HEK293 (cell line): Measurements from ENCODE around the gene TPST2.
A peak's percentile ranks its signal among the peaks of the same experiment; 100 is the strongest.

Experiments used
- HIC1 ChIP-seq: fragments of 450-650 bp; formaldehyde crosslinking; IDR thresholded peaks from 2 replicates; pipeline ENCODE4 v1.5.1; 2016; ENCODE audit warnings: missing biosample characterization, missing genetic modification characterization
- KLF1 ChIP-seq: fragments of 450-650 bp; formaldehyde crosslinking; IDR thresholded peaks from 2 replicates; pipeline ENCODE4 v1.5.1; 2016; ENCODE audit warnings: missing biosample characterization, missing genetic modification characterization
- KLF9 ChIP-seq: fragments of 450-650 bp; formaldehyde crosslinking; IDR thresholded peaks from 2 replicates; pipeline ENCODE4 v1.5.1; 2016; ENCODE audit warnings: missing biosample characterization, missing genetic modification characterization, low read depth
- PRDM2 ChIP-seq: fragments of 450-650 bp; formaldehyde crosslinking; IDR thresholded peaks from 2 replicates; pipeline ENCODE4 v1.5.1; 2016; ENCODE audit warnings: missing biosample characterization, missing genetic modification characterization, borderline replicate concordance
- RBAK ChIP-seq: fragments of 450-650 bp; formaldehyde crosslinking; IDR thresholded peaks from 2 replicates; pipeline ENCODE4 v1.5.1; 2016; ENCODE audit warnings: missing biosample characterization, missing genetic modification characterization
- REPIN1 ChIP-seq: fragments of 450-650 bp; formaldehyde crosslinking; IDR thresholded peaks from 2 replicates; pipeline ENCODE4 v1.5.1; 2017; ENCODE audit warnings: missing biosample characterization, missing genetic modification characterization, low read depth
- ZBTB10 ChIP-seq: fragments of 450-650 bp; formaldehyde crosslinking; IDR thresholded peaks from 2 replicates; pipeline ENCODE4 v1.5.1; 2016; ENCODE audit warnings: missing biosample characterization, missing genetic modification characterization
- ZBTB48 ChIP-seq: fragments of 450-650 bp; formaldehyde crosslinking; IDR thresholded peaks from 2 replicates; pipeline ENCODE4 v1.5.1; 2016; ENCODE audit warnings: missing biosample characterization, missing genetic modification characterization
- ZNF10 ChIP-seq: fragments of 450-650 bp; formaldehyde crosslinking; IDR thresholded peaks from 2 replicates; pipeline ENCODE4 v1.5.1; 2017; ENCODE audit warnings: missing biosample characterization, missing genetic modification characterization
- ZNF114 ChIP-seq: fragments of 450-650 bp; formaldehyde crosslinking; IDR thresholded peaks from 2 replicates; pipeline ENCODE4 v1.5.0; 2017; ENCODE audit warnings: missing biosample characterization, missing genetic modification characterization
- ZNF138 ChIP-seq: fragments of 450-650 bp; formaldehyde crosslinking; IDR thresholded peaks from 2 replicates; pipeline ENCODE4 v1.5.1; 2016; ENCODE audit warnings: missing biosample characterization, missing genetic modification characterization, borderline replicate concordance
- ZNF266 ChIP-seq: fragments of 450-650 bp; formaldehyde crosslinking; IDR thresholded peaks from 2 replicates; pipeline ENCODE4 v1.5.1; 2016; ENCODE audit warnings: missing biosample characterization, missing genetic modification characterization, low read depth
- ZNF292 ChIP-seq: fragments of 450-650 bp; formaldehyde crosslinking; IDR thresholded peaks from 2 replicates; pipeline ENCODE4 v1.5.1; 2016; ENCODE audit warnings: low read depth, missing biosample characterization, missing genetic modification characterization, borderline replicate concordance
- ZNF311 ChIP-seq: fragments of 450-650 bp; formaldehyde crosslinking; IDR thresholded peaks from 2 replicates; pipeline ENCODE4 v1.5.1; 2017; ENCODE audit warnings: missing biosample characterization, missing genetic modification characterization, borderline replicate concordance
- ZNF404 ChIP-seq: fragments of 450-650 bp; formaldehyde crosslinking; IDR thresholded peaks from 2 replicates; pipeline ENCODE4 v1.5.1; 2017; ENCODE audit warnings: missing biosample characterization, missing genetic modification characterization
- ZNF426 ChIP-seq: fragments of 450-650 bp; formaldehyde crosslinking; IDR thresholded peaks from 2 replicates; pipeline ENCODE4 v1.5.1; 2017; ENCODE audit warnings: missing biosample characterization, missing genetic modification characterization, mild to moderate bottlenecking, inconsistent platforms, moderate library complexity
- ZNF548 ChIP-seq: fragments of 450-650 bp; formaldehyde crosslinking; IDR thresholded peaks from 2 replicates; pipeline ENCODE4 v1.5.1; 2016; ENCODE audit warnings: missing biosample characterization, missing genetic modification characterization
- ZNF555 ChIP-seq: fragments of 450-650 bp; formaldehyde crosslinking; conservative IDR thresholded peaks from 2 replicates; pipeline ENCODE4 v1.5.1; 2017; ENCODE audit warnings: missing biosample characterization, mild to moderate bottlenecking, missing genetic modification characterization, inconsistent platforms
- ZNF670 ChIP-seq: fragments of 450-650 bp; formaldehyde crosslinking; IDR thresholded peaks from 2 replicates; pipeline ENCODE4 v1.5.1; 2016; ENCODE audit warnings: missing biosample characterization, missing genetic modification characterization, low read depth
- ZNF677 ChIP-seq: fragments of 450-650 bp; IDR thresholded peaks from 2 replicates; pipeline ENCODE4 v1.5.0; 2018; ENCODE audit warnings: missing biosample characterization, mild to moderate bottlenecking, missing genetic modification characterization, moderate library complexity
- ZSCAN23 ChIP-seq: fragments of 450-650 bp; formaldehyde crosslinking; IDR thresholded peaks from 2 replicates; pipeline ENCODE4 v1.5.1; 2016; ENCODE audit warnings: missing biosample characterization, missing genetic modification characterization
- TF ChIP-seq, protein P1 (sequence below): fragments of 450-650 bp; formaldehyde crosslinking; IDR thresholded peaks from 2 replicates; pipeline ENCODE4 v1.5.1; 2016; ENCODE audit warnings: missing biosample characterization, missing genetic modification characterization, borderline replicate concordance
- TF ChIP-seq, protein P2 (sequence below): IDR thresholded peaks from 2 replicates; pipeline ENCODE4 v1.6.1; 2011; ENCODE audit warnings: mild to moderate bottlenecking, low read depth, low read length, borderline replicate concordance
- TF ChIP-seq, protein P3 (sequence below): fragments of 450-650 bp; formaldehyde crosslinking; IDR thresholded peaks from 2 replicates; pipeline ENCODE4 v1.5.1; 2016; ENCODE audit warnings: missing biosample characterization, missing genetic modification characterization, low read depth

Gene TPST2

GRCh38 chr22:26589845-26590736 lies at the start of gene TPST2 (continued):
- TF ChIP-seq, protein P1, sequence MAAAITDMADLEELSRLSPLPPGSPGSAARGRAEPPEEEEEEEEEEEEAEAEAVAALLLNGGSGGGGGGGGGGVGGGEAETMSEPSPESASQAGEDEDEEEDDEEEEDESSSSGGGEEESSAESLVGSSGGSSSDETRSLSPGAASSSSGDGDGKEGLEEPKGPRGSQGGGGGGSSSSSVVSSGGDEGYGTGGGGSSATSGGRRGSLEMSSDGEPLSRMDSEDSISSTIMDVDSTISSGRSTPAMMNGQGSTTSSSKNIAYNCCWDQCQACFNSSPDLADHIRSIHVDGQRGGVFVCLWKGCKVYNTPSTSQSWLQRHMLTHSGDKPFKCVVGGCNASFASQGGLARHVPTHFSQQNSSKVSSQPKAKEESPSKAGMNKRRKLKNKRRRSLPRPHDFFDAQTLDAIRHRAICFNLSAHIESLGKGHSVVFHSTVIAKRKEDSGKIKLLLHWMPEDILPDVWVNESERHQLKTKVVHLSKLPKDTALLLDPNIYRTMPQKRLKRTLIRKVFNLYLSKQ (tag by site-specific recombination): no peak
- TF ChIP-seq KLF1 (tag by site-specific recombination): peak; percentile 41
- no peak for TF ChIP-seq ZNF292 (tag by site-specific recombination)
- TF ChIP-seq ZBTB10 (tag by site-specific recombination): no peak
- TF ChIP-seq ZNF311 (tag by site-specific recombination): no peak
- TF ChIP-seq ZNF404: no peak
- no peak for TF ChIP-seq RBAK (tag by site-specific recombination)
- TF ChIP-seq, protein P2, sequence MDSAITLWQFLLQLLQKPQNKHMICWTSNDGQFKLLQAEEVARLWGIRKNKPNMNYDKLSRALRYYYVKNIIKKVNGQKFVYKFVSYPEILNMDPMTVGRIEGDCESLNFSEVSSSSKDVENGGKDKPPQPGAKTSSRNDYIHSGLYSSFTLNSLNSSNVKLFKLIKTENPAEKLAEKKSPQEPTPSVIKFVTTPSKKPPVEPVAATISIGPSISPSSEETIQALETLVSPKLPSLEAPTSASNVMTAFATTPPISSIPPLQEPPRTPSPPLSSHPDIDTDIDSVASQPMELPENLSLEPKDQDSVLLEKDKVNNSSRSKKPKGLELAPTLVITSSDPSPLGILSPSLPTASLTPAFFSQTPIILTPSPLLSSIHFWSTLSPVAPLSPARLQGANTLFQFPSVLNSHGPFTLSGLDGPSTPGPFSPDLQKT: no peak
- no peak for TF ChIP-seq REPIN1 (tag by site-specific recombination)
- no peak for TF ChIP-seq ZNF677 (tag by site-specific recombination)
- TF ChIP-seq ZNF670: no peak
- TF ChIP-seq ZNF426: no peak
- no peak for TF ChIP-seq ZBTB48 (tag by site-specific recombination)
- TF ChIP-seq, protein P3, sequence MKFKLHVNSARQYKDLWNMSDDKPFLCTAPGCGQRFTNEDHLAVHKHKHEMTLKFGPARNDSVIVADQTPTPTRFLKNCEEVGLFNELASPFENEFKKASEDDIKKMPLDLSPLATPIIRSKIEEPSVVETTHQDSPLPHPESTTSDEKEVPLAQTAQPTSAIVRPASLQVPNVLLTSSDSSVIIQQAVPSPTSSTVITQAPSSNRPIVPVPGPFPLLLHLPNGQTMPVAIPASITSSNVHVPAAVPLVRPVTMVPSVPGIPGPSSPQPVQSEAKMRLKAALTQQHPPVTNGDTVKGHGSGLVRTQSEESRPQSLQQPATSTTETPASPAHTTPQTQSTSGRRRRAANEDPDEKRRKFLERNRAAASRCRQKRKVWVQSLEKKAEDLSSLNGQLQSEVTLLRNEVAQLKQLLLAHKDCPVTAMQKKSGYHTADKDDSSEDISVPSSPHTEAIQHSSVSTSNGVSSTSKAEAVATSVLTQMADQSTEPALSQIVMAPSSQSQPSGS (tag by site-specific recombination): no peak
- TF ChIP-seq HIC1 (tag by site-specific recombination): no peak
- peak; percentile 42; the same call in 1 of the 2 replicates for TF ChIP-seq KLF9 (tag by site-specific recombination)
- TF ChIP-seq ZSCAN23 (tag by site-specific recombination): no peak
- TF ChIP-seq PRDM2: no peak
- TF ChIP-seq ZNF10 (tag by site-specific recombination): no peak
- no peak for TF ChIP-seq ZNF138
- no peak for TF ChIP-seq ZNF266 (tag by site-specific recombination)
- TF ChIP-seq ZNF555: no peak
- no peak for TF ChIP-seq ZNF114 (tag by site-specific recombination)
- no peak for TF ChIP-seq ZNF548 (tag by site-specific recombination)
